GM12865 (cell line): Measurements from ENCODE around the gene RSPO3.
"Not testable (repeated sequence)": the region's sequence is repeated elsewhere in the genome, so short reads cannot be mapped to it uniquely, and the experiment has no call there.

ENCODE experiments used
- DNase-seq: peaks from one replicate; pipeline ENCODE4 v3.0.0; 2010; ENCODE audit warnings: low read depth
- H3K4me3 ChIP-seq: 2 replicates; pipeline ENCODE4 v1.5.1; 2011; ENCODE audit warnings: mild to moderate bottlenecking, low read depth, low read length, control low read depth
- TF ChIP-seq, protein P1 (sequence below): IDR thresholded peaks from 2 replicates; pipeline ENCODE4 v1.5.1; 2011; ENCODE audit warnings: low read length, control low read depth, low read depth, inconsistent platforms; ENCODE audit not compliant: insufficient read depth; ENCODE audit errors: missing control alignments

RSPO3 gene

DNA sequence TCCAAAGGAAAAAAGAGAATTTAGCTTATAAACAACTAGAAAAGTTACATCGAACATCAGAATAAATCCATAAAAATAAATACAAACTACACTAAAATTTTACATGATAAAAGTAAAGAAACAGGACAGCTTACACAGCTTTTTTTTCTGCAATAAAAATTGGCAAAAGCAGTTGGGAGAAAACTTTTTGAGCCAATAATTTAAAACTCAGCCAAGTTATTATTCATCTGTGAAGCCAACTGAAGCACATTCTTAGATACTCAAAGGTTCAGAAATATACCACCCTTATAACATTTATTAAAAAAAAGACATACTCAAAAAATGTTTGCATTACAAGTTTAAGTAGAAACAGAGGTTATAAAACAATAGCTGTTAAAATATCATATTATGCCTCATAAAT lies 23.7 kb upstream of the RSPO3 start:
- no peak overlapping the region for H3K4me3 ChIP-seq
- DNase-seq = no peak
- TF ChIP-seq, protein P1, sequence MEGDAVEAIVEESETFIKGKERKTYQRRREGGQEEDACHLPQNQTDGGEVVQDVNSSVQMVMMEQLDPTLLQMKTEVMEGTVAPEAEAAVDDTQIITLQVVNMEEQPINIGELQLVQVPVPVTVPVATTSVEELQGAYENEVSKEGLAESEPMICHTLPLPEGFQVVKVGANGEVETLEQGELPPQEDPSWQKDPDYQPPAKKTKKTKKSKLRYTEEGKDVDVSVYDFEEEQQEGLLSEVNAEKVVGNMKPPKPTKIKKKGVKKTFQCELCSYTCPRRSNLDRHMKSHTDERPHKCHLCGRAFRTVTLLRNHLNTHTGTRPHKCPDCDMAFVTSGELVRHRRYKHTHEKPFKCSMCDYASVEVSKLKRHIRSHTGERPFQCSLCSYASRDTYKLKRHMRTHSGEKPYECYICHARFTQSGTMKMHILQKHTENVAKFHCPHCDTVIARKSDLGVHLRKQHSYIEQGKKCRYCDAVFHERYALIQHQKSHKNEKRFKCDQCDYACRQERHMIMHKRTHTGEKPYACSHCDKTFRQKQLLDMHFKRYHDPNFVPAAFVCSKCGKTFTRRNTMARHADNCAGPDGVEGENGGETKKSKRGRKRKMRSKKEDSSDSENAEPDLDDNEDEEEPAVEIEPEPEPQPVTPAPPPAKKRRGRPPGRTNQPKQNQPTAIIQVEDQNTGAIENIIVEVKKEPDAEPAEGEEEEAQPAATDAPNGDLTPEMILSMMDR = no peak

DNA sequence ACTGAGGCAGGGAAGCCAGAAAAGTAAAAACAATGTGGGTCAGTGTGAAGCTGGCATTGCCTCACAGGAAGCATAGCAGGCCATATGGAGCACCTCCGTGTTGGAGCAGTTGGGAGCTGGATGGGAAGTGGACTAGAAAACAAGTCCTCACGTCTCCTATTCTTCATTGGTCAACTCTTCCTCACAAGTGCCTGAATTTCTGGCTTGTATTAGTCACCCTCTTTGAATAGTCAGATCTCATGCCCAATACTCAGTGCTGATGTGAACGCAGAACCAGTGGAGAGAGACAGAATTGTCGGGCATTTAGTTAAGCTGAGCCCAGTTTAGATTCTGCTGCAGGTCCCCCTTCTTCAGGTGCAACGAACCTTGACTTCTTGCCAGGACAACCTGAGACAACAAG lies 22.3 kb upstream of the RSPO3 start:
- TF ChIP-seq, protein P1 = no peak

DNA sequence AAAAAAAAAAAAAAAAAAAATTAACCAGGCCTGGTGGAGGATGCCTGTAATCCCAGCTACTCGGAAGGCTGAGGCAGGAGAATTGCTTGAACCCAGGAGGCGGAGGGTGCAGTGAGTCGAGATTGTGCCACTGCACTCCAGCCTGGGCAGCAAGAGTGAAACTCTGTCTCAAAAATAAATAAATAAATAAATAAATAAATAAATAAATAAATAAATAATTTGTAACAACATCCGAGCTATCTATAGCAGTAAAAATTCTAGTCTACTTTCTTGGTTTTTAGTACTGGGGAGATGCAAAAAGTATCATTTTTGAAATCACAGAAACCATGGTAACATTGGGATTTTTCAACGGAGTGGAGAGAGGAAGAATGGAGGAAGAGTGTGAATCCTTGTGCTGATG lies 21.0 kb upstream of the RSPO3 start:
- DNase-seq, H3K4me3 ChIP-seq: not testable (repeated sequence)

More for the DNA sequence above, 22.3 kb upstream of the RSPO3 start:
- no peak overlapping the region for H3K4me3 ChIP-seq
- DNase-seq = no peak

DNA sequence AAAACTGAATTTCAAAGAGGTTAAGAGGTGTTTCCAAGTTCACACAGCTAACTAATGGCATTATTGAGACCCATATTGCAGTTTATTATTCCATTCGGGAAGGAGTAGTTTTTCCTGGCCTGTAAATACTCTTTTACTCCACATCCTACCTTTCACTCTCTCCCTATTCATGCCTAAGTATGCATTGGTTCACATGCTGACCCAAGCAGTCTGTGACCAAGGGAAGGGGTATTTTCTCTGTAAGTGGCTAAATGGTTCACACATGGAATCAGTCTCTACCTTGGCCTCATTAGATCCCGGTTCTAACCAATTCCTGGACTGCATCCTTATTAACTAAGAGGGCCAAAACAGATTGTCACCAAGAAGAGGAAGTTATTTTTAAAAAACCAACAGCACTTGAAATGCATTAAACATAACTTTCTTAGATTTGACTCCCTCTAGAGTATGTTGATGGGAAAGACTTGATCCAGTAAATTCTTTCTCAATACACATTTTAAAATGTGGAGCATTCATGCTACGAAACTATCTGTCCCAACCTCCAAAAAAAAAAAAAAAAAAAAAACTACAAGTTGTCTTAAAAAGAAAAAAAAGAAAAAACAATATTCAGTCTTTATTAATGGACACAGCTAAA lies 17.8 kb upstream of the RSPO3 start:
- no peak overlapping the region for H3K4me3 ChIP-seq
- TF ChIP-seq, protein P1 = no peak
- DNase-seq = no peak

DNA sequence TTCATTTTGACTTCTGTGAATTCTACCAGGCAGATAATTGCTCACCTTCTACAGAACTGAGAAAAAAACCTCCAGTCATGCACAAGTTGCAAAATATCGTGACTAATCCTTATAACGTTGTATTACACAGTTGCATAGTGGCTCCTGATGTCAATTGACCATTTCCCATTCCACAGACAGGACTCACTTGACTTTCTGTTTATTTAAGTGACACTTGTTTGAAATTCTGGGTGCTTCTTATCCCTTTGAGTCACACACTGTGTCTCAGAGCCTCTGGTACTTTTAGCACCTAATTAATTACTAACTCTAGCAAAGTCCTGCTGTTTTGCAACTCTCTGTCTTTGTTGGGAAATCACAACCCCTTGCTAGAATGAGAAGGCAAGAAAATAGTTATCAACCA lies 16.2 kb upstream of the RSPO3 start:
- DNase-seq = no peak
- TF ChIP-seq, protein P1 = no peak
- H3K4me3 ChIP-seq = no peak overlapping the region

DNA sequence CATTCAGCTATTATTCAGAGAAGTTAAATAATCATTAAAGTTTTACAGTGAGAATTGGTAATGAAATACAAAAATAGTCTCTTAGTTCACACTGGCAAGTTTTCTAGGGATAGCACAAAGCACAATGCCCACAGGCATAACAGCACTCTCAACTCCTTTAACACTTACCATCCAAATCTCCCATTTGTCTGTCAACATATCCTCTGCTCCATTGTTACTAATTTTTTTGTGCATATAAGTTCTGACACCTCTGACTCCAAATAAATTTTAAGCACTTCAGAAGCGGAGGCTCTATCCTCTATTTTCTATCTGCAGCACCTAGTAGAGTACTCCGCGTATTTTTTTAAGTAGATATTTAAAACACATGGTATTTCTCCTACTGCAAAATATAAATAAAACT lies 15.6 kb upstream of the RSPO3 start:
- no peak overlapping the region for H3K4me3 ChIP-seq
- no peak for DNase-seq
- TF ChIP-seq, protein P1 = no peak

DNA sequence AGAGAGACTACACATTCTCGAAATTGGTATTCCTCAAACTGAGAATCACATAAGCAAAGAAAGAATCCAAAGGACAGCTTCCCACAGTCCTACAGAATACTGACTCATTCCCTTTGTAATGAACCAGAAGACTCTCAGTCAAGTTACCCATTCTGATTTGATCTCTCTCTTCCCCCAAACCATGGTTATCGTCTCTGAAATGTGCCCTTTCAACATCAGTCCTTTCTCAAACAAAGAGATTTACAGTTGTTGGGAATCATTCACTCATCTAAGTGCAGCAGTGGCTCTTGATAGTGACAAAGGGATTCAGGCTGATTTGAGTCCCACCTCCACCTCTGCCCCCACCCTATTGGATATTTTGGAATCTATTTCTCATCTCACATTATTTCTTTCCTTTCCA lies 15.0 kb upstream of the RSPO3 start:
- no peak for DNase-seq
- no peak overlapping the region for H3K4me3 ChIP-seq
- TF ChIP-seq, protein P1 = no peak
